BLaER1 treated with 17β-estradiol and CSF1 and Interleukin-3, amounts not matched to agents 10 nM and 100 nM (cell line): ENCODE measurements around the gene ANAPC13.

Experiments
- H3K27ac ChIP-seq, 11 experiments: shearing (Covaris generic); formaldehyde crosslinking; 2 replicates each; pipeline ENCODE4 v1.8.1; 2022
- H3K27me3 ChIP-seq, 11 experiments: shearing (Covaris generic); formaldehyde crosslinking; 2 replicates each; pipeline ENCODE4 v1.8.1; 2022
- H3K36me3 ChIP-seq, 11 experiments: shearing (Covaris generic); formaldehyde crosslinking; 2 replicates each; pipeline ENCODE4 v1.8.1; 2022
- H3K4me1 ChIP-seq, 10 experiments: shearing (Covaris generic); formaldehyde crosslinking; 2 replicates each; pipeline ENCODE4 v1.8.1; 2022
- H3K4me2 ChIP-seq, 11 experiments: shearing (Covaris generic); formaldehyde crosslinking; 2 replicates each; pipeline ENCODE4 v1.8.1; 2022
- H3K4me3 ChIP-seq, 10 experiments: shearing (Covaris generic); formaldehyde crosslinking; 2 replicates each; pipeline ENCODE4 v1.8.1; 2022
- H3K9ac ChIP-seq, 11 experiments: shearing (Covaris generic); formaldehyde crosslinking; 2 replicates each; pipeline ENCODE4 v1.8.1; 2022
- H3K9me3 ChIP-seq, 11 experiments: shearing (Covaris generic); formaldehyde crosslinking; replicated peaks in 1 of 11; 2 replicates each; pipeline ENCODE4 v1.8.1; 2022
- H4K20me1 ChIP-seq, 11 experiments: shearing (Covaris generic); formaldehyde crosslinking; 2 replicates each; pipeline ENCODE4 v1.8.1; 2022
- Cebpa-rat ChIP-seq, 11 experiments: shearing (Covaris generic); IDR thresholded peaks; 2 replicates each; pipeline ENCODE4 v1.8.1; 2022

ANAPC13 gene, protein sequence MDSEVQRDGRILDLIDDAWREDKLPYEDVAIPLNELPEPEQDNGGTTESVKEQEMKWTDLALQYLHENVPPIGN

DNA sequence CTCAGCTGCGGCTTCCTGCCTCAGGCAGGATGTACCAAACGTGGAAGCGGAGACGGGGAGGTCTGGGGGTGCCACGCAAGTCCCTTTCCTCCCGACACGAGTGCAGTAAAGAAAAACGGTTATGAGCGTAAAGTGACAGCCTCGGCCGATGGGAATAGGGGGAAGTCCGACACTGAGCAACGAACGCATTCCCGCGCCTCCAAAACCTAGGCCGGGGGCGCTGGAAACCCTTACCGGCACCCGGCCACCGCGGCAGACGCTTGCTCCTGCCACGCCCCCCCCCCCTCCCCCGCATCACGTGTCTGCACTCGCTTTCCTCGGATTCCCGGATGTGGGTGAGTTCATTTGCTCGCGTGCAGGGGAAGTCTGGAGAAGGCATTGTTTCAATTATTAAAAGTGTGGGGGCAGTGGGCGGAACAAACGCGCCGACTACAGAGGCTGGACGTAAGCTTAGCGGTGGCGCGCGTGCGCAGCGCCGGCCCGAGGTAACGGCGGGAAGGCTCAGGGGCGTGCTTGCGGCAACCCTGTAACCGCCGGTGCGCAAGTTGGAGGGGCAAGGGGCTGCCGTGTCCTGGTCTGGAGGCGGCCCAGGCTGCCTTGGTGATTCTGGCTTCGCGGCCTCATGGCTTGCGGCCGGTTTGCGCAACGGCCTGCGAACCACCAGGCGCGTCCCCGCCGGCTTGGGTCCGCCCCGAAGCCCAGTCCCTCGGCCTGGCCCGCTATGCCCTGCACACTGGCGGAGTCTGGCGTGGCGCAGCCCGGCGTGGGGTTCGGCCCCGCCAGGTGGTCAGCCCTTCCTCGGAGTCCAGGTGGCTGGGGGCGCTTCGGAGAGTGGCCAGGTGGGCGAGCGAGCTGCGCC, at the start of gene ANAPC13, which contains the start of gene CEP63:
TSS of gene ANAPC13 (minus strand) at position 268 of the 859 bp plus-strand sequence. CDS start 3,081 bp downstream, outside the sequence.
TSS of gene CEP63 (plus strand) at position 340 of the 859 bp plus-strand sequence. CDS start 9,264 bp downstream, outside the sequence.
- Histone ChIP-seq H4K20me1 (peaks cover 0 to 25% (median 0%) of the 10 kb centered on the region in 11 experiments; a peak in 3 of 22 replicates), H3K4me1 (peaks cover 37 to 54% (median 47%) of the 10 kb centered on the region in 10 experiments), H3K4me2 (peak within 1 kb of the TSS; percentile 90 to 98 (median 95)), H3K4me3 (peak within 1 kb of the TSS; percentile 74 to 89 (median 82)), H3K36me3 (peaks cover 16 to 25% (median 21%) of the 10 kb centered on the region in 11 experiments), H3K9ac (peak within 1 kb of the TSS; percentile 89 to 98 (median 96)), H3K27ac (peak within 1 kb of the TSS; percentile 91 to 100 (median 96)), H3K27me3 (no peaks in the 10 kb centered on the region), H3K9me3 (0 out of 22 replicates have a peak, but pooled peaks cover 0 to 3% (median 0%) of the 10 kb centered on the region in 11 experiments)
- peak; percentile 23 to 86 (median 55); a peak in 14 of 22 replicates for TF ChIP-seq Cebpa-rat (IDR thresholded peaks at IDR 0.05)

DNA sequence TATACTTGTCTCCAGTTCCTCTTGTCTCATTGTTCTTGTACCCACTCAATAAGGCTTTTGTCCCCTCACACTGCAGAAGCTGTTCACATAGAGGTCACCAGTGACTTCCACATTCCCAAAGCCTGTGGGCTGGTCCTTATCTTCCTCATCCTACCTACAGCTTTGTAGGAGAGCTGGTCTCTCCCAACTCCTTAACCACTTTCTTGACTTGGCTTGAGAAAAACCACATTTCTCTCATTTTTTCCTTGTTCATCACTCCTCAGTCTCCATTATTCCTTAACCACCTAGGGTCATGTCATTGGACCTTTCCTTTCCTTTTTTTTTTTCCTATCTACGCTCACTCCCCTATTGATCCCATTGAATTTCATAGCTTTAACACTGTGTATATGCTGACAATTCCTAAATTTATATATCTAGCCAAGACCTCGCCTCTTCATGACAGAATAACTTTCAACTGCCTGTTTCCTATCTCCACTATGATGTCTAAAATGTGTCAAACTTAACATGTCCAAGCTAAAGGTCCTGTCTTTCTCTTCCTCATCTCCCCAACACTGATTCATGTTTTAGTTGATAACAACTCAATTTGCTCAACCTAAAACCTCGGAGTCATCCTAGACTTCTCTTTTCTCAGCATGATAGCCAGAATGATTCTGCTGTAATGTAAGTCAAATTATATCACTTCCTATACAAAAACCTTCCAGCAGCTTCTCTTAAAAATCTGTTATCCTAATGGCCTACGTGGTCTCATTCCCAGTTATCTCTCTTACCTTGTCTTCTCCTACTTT, 49.6 kb upstream of the ANAPC13 start:
- no peaks in the 10 kb centered on the region for H3K9me3 ChIP-seq
- H3K27ac ChIP-seq = peak overlapping the region in 2 of 11 experiments; percentile 11 to 13; a peak in 3 of 22 replicates
- no peak overlapping the region for H3K9ac ChIP-seq
- H3K36me3 ChIP-seq = peaks cover 44 to 87% (median 62%) of the 10 kb centered on the region in 11 experiments
- no peaks in the 10 kb centered on the region for H3K27me3 ChIP-seq
- no peak for TF ChIP-seq Cebpa-rat (IDR thresholded peaks at IDR 0.05)
- H4K20me1 ChIP-seq = no peaks in the 10 kb centered on the region; a peak in 1 of 22 replicates
- H3K4me3 ChIP-seq = no peak overlapping the region
- peaks cover 0 to 17% (median 0%) of the 10 kb centered on the region in 10 experiments; a peak in 6 of 20 replicates for H3K4me1 ChIP-seq
- H3K4me2 ChIP-seq = peak overlapping the region in 3 of 11 experiments; percentile 15 to 28 (median 23); a peak in 3 of 22 replicates

DNA sequence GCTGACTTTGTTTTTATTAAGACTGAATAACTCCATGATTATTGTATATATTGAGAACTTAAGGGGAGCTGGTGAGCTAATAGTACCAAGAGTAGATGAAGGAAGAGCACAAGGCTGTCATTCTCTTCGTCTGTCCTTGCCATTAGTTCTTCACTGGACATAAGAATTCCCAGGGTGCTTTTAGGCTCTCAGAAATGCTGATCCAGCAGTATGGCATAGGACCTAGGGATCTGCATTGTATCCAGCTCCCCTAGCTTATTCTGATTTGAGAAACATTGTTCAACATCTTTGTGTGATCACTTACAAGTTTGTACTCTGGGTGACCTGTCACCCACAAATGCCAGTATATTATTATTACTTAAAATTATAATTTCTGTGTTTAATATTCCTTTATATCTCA, 47.7 kb upstream of the ANAPC13 start:
- Histone ChIP-seq H3K4me1 (peaks cover 0 to 17% (median 0%) of the 10 kb centered on the region in 10 experiments; a peak in 6 of 20 replicates), H3K36me3 (peaks cover 41 to 72% (median 64%) of the 10 kb centered on the region in 11 experiments), H3K4me2 (no peak overlapping the region), H3K27ac (no peak overlapping the region), H3K9ac (no peak overlapping the region), H3K9me3 (peaks cover 0 to 4% (median 0%) of the 10 kb centered on the region in 11 experiments; a peak in 2 of 22 replicates), H3K4me3 (no peak overlapping the region), H4K20me1 (no peaks in the 10 kb centered on the region; a peak in 1 of 22 replicates), H3K27me3 (no peaks in the 10 kb centered on the region)
- no peak for TF ChIP-seq Cebpa-rat (IDR thresholded peaks at IDR 0.05)

DNA sequence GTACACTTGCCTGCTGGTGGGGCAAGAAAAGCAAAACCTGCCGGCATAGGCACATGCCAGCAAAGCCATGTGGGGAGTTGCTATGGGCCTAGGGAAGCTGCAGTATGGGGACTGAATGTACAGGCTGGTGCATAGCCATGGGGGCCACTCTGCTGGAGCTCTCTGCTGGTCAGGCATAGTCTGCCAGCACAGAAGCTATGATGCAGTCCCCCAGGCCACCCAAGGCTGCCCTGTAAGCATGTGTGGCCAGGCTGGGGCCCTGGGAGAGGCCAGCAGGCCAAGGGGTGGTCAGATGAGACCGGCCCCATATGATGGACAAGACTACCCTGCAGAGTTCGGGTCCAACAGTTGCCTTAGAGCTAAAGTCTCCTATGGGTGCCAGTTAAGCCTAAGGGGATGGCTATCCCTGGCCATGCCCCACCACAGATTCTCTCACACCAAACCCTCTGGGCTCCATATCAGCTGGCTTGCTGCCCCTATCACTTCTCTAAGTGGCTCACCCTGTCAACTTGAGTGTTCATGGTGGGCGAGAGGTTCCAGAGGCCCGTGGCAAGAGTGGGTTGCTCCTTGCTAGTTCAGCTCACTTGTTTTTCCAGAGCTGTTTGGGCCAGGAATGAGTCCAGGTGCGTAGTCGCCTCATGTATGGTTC, 41.9 kb upstream of the ANAPC13 start:
- no peak overlapping the region for H3K4me2 ChIP-seq
- no peak for TF ChIP-seq Cebpa-rat (IDR thresholded peaks at IDR 0.05)
- no peak overlapping the region for H3K27ac ChIP-seq
- H3K27me3 ChIP-seq = no peaks in the 10 kb centered on the region
- H3K4me1 ChIP-seq = no peaks in the 10 kb centered on the region
- H4K20me1 ChIP-seq = peaks cover 0 to 12% (median 0%) of the 10 kb centered on the region in 11 experiments; a peak in 5 of 22 replicates
- H3K36me3 ChIP-seq = peaks cover 47 to 73% (median 62%) of the 10 kb centered on the region in 11 experiments
- H3K9ac ChIP-seq = no peak overlapping the region
- peaks cover 48 to 59% (median 53%) of the 10 kb centered on the region in 11 experiments for H3K9me3 ChIP-seq
- no peak overlapping the region for H3K4me3 ChIP-seq

DNA sequence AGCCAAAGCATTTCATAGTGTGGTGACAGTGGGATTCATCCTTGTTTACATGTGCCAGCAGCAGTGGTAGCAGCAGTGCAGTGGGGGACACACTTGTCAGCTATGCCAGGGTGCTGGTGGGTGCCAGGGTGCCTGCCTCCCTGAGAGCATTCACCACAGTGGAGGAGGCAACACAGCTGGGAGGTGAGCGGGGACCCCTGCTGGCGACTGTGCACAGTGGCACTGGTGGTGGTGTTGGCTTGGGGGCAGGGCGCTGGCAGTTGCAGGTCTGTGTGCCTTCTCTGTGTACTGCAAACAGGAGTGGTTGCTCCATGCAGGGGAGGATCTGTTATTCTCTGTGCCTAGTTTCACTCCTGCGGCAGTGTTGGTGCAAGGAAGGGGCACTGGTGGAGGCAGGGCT, 41.3 kb upstream of the ANAPC13 start:
- Histone ChIP-seq H3K4me3 (no peak overlapping the region), H3K27ac (no peak overlapping the region), H3K9ac (no peak overlapping the region), H3K4me2 (no peak overlapping the region), H3K27me3 (no peaks in the 10 kb centered on the region), H3K36me3 (peaks cover 48 to 74% (median 63%) of the 10 kb centered on the region in 11 experiments), H3K4me1 (no peaks in the 10 kb centered on the region), H3K9me3 (peaks cover 54 to 65% (median 59%) of the 10 kb centered on the region in 11 experiments), H4K20me1 (peaks cover 0 to 12% (median 0%) of the 10 kb centered on the region in 11 experiments; a peak in 5 of 22 replicates)
- no peak for TF ChIP-seq Cebpa-rat (IDR thresholded peaks at IDR 0.05)

DNA sequence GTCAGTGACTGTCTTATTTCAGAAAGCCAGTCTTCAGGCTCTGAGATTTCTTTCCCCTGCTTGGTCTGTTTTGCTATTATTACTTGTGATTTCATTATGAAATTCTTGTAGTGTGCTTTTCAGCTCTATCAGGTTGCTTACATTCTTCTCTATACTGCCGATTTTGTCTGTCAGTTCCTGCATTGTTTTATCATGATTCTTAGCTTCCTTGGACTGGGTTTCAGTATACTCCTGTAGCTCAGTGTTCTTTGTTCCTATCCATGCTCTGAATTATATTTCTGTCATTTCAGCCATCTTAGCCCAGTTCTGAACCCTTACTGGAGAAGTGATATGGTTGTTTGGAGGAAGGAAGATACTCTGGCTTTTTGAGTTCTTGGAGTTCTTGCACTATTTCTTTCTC, 40.5 kb upstream of the ANAPC13 start:
- Histone ChIP-seq H3K9ac (no peak overlapping the region), H4K20me1 (peaks cover 0 to 12% (median 0%) of the 10 kb centered on the region in 11 experiments; a peak in 5 of 22 replicates), H3K36me3 (peaks cover 47 to 73% (median 66%) of the 10 kb centered on the region in 11 experiments), H3K4me2 (no peak overlapping the region), H3K4me1 (no peaks in the 10 kb centered on the region), H3K4me3 (no peak overlapping the region), H3K27ac (no peak overlapping the region), H3K9me3 (peaks cover 59 to 70% (median 65%) of the 10 kb centered on the region in 11 experiments), H3K27me3 (no peaks in the 10 kb centered on the region)
- no peak for TF ChIP-seq Cebpa-rat (IDR thresholded peaks at IDR 0.05)

DNA sequence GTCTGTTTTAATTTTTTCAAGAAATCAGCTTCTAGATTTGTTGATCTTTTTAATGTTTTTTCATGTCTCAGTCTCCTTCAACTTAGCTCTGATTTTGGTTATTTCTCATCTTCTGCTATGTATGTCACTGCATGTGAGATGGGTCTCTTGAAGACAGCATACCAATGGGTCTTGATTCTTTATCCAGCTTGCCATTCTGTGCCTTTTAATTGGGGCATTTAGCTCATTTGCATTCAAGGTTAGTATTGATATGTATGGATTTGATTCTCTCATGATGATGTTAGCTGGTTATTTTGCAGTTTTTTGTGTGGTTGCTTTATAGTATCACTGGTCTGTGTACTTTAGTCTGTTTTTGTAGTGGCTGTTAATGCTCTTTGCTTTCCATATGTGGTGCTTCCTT, 39.5 kb upstream of the ANAPC13 start:
- Histone ChIP-seq H3K27me3 (no peaks in the 10 kb centered on the region), H3K9me3 (peaks cover 62 to 77% (median 71%) of the 10 kb centered on the region in 11 experiments), H3K27ac (no peak overlapping the region), H3K4me1 (no peaks in the 10 kb centered on the region), H3K36me3 (peaks cover 49 to 76% (median 67%) of the 10 kb centered on the region in 11 experiments), H3K4me2 (no peak overlapping the region), H4K20me1 (peaks cover 0 to 12% (median 0%) of the 10 kb centered on the region in 11 experiments; a peak in 5 of 22 replicates), H3K4me3 (no peak overlapping the region), H3K9ac (no peak overlapping the region)
- TF ChIP-seq Cebpa-rat (IDR thresholded peaks at IDR 0.05) = no peak

DNA sequence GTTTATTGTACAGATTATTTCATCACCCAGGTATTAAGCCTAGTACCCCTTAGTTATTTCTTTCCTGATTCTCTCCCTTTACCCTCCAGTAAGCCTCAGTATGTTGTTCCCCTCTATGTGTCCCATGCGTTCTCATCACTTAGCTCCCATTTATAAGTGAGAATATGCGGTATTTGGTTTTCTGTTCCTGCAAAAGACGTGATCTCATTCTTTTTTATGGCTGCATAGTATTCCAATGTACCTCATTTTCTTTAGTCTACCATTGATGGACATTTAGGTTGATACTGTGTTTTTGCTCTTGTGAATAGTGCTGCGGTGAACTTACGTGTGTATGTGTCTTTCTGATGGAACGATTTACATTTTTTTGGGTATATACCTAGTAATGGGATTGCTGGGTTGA, 36.8 kb upstream of the ANAPC13 start:
- Histone ChIP-seq H3K27me3 (no peaks in the 10 kb centered on the region), H4K20me1 (peaks cover 0 to 7% (median 0%) of the 10 kb centered on the region in 11 experiments; a peak in 5 of 22 replicates), H3K4me2 (no peak overlapping the region), H3K4me1 (0 out of 20 replicates have a peak, but pooled peaks cover 0 to 4% (median 0%) of the 10 kb centered on the region in 10 experiments), H3K9me3 (peaks cover 77 to 95% (median 84%) of the 10 kb centered on the region in 11 experiments), H3K36me3 (peaks cover 58 to 91% (median 78%) of the 10 kb centered on the region in 11 experiments), H3K4me3 (no peak overlapping the region), H3K9ac (no peak overlapping the region), H3K27ac (no peak overlapping the region)
- no peak for TF ChIP-seq Cebpa-rat (IDR thresholded peaks at IDR 0.05)
